GM23248 (cell line): ENCODE data around the gene OR10T2. TPM values are rescaled to one million over a fixed set of nuclear protein-coding genes. Genes with fewer than 3 reads are reported as not detected.
"Not testable (repeated sequence)": the region's sequence is repeated elsewhere in the genome, so short reads cannot be mapped to it uniquely, and the experiment has no call there.

ENCODE experiments used
- DNase-seq: peaks from one replicate; pipeline ENCODE4 v3.0.0-alpha.2; 2015
- H2AFZ ChIP-seq: fragments of 200-600 bp; sonication (generic); 2 replicates; pipeline ENCODE4 v1.6.1; 2016; ENCODE audit warnings: antibody characterized with exemption
- H3F3A ChIP-seq: fragments of 200-600 bp; sonication (generic); 2 replicates; pipeline ENCODE4 v1.6.1; 2016; ENCODE audit warnings: mild to moderate bottlenecking, antibody characterized with exemption, mixed run types; ENCODE audit not compliant: insufficient read depth
- H3K27ac ChIP-seq: fragments of 200-600 bp; sonication (generic); 2 replicates; pipeline ENCODE4 v1.5.1; 2016; ENCODE audit warnings: mild to moderate bottlenecking
- H3K27me3 ChIP-seq: fragments of 200-600 bp; sonication (generic); replicated peaks from 2 replicates; pipeline ENCODE4 v1.6.1; 2016; ENCODE audit warnings: mild to moderate bottlenecking; ENCODE audit not compliant: insufficient read depth
- H3K36me3 ChIP-seq: fragments of 200-600 bp; sonication (generic); 2 replicates; pipeline ENCODE4 v1.6.1; 2016; ENCODE audit warnings: low read depth, mild to moderate bottlenecking
- H3K4me1 ChIP-seq: fragments of 200-600 bp; sonication (generic); 2 replicates; pipeline ENCODE4 v1.6.1; 2016; ENCODE audit warnings: mild to moderate bottlenecking; ENCODE audit not compliant: insufficient read depth
- H3K4me2 ChIP-seq: fragments of 200-600 bp; sonication (generic); one replicate; pipeline ENCODE4 v1.6.1; 2016; ENCODE audit warnings: mild to moderate bottlenecking; ENCODE audit not compliant: unreplicated experiment
- H3K4me3 ChIP-seq: fragments of 200-600 bp; sonication (generic); 2 replicates; pipeline ENCODE4 v1.5.1; 2016; ENCODE audit warnings: mild to moderate bottlenecking
- H3K79me2 ChIP-seq: fragments of 200-600 bp; sonication (generic); 2 replicates; pipeline ENCODE4 v1.6.1; 2016; ENCODE audit warnings: mild to moderate bottlenecking; ENCODE audit not compliant: insufficient read depth
- H3K9ac ChIP-seq: fragments of 200-600 bp; sonication (generic); 2 replicates; pipeline ENCODE4 v1.6.1; 2016; ENCODE audit warnings: mild to moderate bottlenecking
- H3K9me2 ChIP-seq: fragments of 200-600 bp; sonication (generic); 2 replicates; pipeline ENCODE4 v1.6.1; 2016; ENCODE audit warnings: mixed run types, mild to moderate bottlenecking, moderate library complexity; ENCODE audit not compliant: insufficient read depth
- H3K9me3 ChIP-seq: fragments of 200-600 bp; sonication (generic); one replicate; pipeline ENCODE4 v1.6.1; 2017; ENCODE audit warnings: low read depth
- H4K20me1 ChIP-seq: fragments of 200-600 bp; sonication (generic); 2 replicates; pipeline ENCODE4 v1.6.0; 2016; ENCODE audit not compliant: insufficient read depth
- EZH2 ChIP-seq: fragments of 200-600 bp; sonication (generic); IDR thresholded peaks from 2 replicates; pipeline ENCODE4 v1.6.1; 2018; ENCODE audit warnings: antibody characterized with exemption, mild to moderate bottlenecking; ENCODE audit not compliant: insufficient read depth, poor library complexity, severe bottlenecking
- EZH2phosphoT487 ChIP-seq: fragments of 200-600 bp; sonication (generic); IDR thresholded peaks from 2 replicates; pipeline ENCODE4 v1.6.1; 2018; ENCODE audit warnings: antibody characterized with exemption, moderate library complexity, mild to moderate bottlenecking, low read depth; ENCODE audit not compliant: insufficient read depth
- WGBS, 2 experiments: methylation state at CpG; one replicate each; pipeline ENCODE4 v1.1.6; 2015 to 2017; ENCODE audit warnings: low lambda C conversion rate in 2 of 2, low coverage in 1 of 2; ENCODE audit errors: missing lambda C conversion rate in 2 of 2; 5-methylcytosine and 5-hydroxymethylcytosine counted together
- in situ Hi-C: fragments of 300-500 bp; cut with MboI; formaldehyde crosslinking; loops from 2 replicates; pipeline ENCODE4 v1.15.0; 2020
- polyA plus RNA-seq: library from polyadenylated mRNA; unstranded; fragments of >200 nt; fragmentation: Nextera tagmentation; extraction: Ambion mirVana; gene quantifications from 2 replicates; pipeline ENCODE4 v1.2.1, GENCODE V29; 2016
- total RNA-seq: library from RNA; depleted of rRNA; stranded (reverse); fragments of >200 nt; shearing (Covaris generic); gene quantifications from 2 replicates; pipeline ENCODE4 v1.2.3, GENCODE V29; 2014; rRNA removed

The OR10T2 gene
- total and polyA plus RNA-seq, 2 experiments from 2014 or later = not detected

GRCh38 chr1:158353303-158354075 lies 45.8 kb downstream of the OR10T2 start, which contains the start of gene CD1E:
Gene CD1E (plus strand): TSS chr1:158353894. CDS start chr1:158353989, 95 bp downstream.
- no peaks in the 10 kb centered on the region for H3F3A ChIP-seq
- no peaks in the 10 kb centered on the region for H3K4me1 ChIP-seq
- no peak within 1 kb of the TSS for H2AFZ ChIP-seq
- H3K9me2 ChIP-seq = no peaks in the 10 kb centered on the region
- no peak within 1 kb of the TSS for H3K4me3 ChIP-seq
- no peaks in the 10 kb centered on the region for H3K27me3 ChIP-seq
- H3K9ac ChIP-seq = no peak within 1 kb of the TSS
- no peaks in the 10 kb centered on the region for H3K79me2 ChIP-seq
- WGBS, 2 experiments = 2 to 3% methylated on average over 6 of the region's 6 CpGs
- no peaks in the 10 kb centered on the region for H3K9me3 ChIP-seq
- H3K4me2 ChIP-seq = no peak within 1 kb of the TSS
- H3K27ac ChIP-seq = no peak within 1 kb of the TSS
- in situ Hi-C loops = no loop called here
- no peaks in the 10 kb centered on the region for H3K36me3 ChIP-seq
- no peaks in the 10 kb centered on the region for H4K20me1 ChIP-seq
- TF ChIP-seq EZH2 = no peak
- no peak for TF ChIP-seq EZH2phosphoT487
- no peak for DNase-seq

- H3K4me1 ChIP-seq, H3K27me3 ChIP-seq, H3K36me3 ChIP-seq, H3K9me2 ChIP-seq, H3K27ac ChIP-seq, H3K4me3 ChIP-seq, in situ Hi-C loops, H3K79me2 ChIP-seq, H3K9ac ChIP-seq, H2AFZ ChIP-seq, H3K4me2 ChIP-seq, DNase-seq, H4K20me1 ChIP-seq, H3F3A ChIP-seq, H3K9me3 ChIP-seq: not testable (repeated sequence)
- 67 to 76% methylated on average over 17 to 24 of the region's 24 CpGs for WGBS, 2 experiments
Measured at GRCh38 chr1:158348946-158349345, 50.3 kb downstream of the OR10T2 start.

Other genes with a start within 250 kb of the OR10T2 start
- not detected in 2 replicates for gene CD1D, start 218.6 kb downstream of the OR10T2 start, total RNA-seq
- gene CD1D, start 218.6 kb downstream of the OR10T2 start, polyA plus RNA-seq = 0.11 TPM in 1 of 2 replicates, not detected in the other
- not detected in 2 replicates for gene CD1A, start 145.0 kb downstream of the OR10T2 start, total RNA-seq
- not detected in 2 replicates for gene CD1A, start 145.0 kb downstream of the OR10T2 start, polyA plus RNA-seq
- not detected in 2 replicates for gene CD1C, start 109.5 kb downstream of the OR10T2 start, total RNA-seq
- not detected in 2 replicates for gene CD1C, start 109.5 kb downstream of the OR10T2 start, polyA plus RNA-seq
- gene CD1B, start 67.9 kb downstream of the OR10T2 start, total RNA-seq = not detected in 2 replicates
- not detected in 2 replicates for gene CD1B, start 67.9 kb downstream of the OR10T2 start, polyA plus RNA-seq
- not detected in 2 replicates for gene CD1E, start 45.6 kb downstream of the OR10T2 start, total RNA-seq
- gene CD1E, start 45.6 kb downstream of the OR10T2 start, polyA plus RNA-seq = not detected in 2 replicates
- gene OR10K2, start 26.8 kb upstream of the OR10T2 start, total RNA-seq = not detected in 2 replicates
- not detected in 2 replicates for gene OR10K2, start 26.8 kb upstream of the OR10T2 start, polyA plus RNA-seq
- gene OR10K1, start 62.4 kb upstream of the OR10T2 start, total RNA-seq = not detected in 2 replicates
- gene OR10K1, start 62.4 kb upstream of the OR10T2 start, polyA plus RNA-seq = not detected in 2 replicates
- gene OR10R2, start 72.8 kb upstream of the OR10T2 start, total RNA-seq = not detected in 2 replicates
- not detected in 2 replicates for gene OR10R2, start 72.8 kb upstream of the OR10T2 start, polyA plus RNA-seq
- gene OR6Y1, start 154.9 kb upstream of the OR10T2 start, total RNA-seq = not detected in 2 replicates
- gene OR6Y1, start 154.9 kb upstream of the OR10T2 start, polyA plus RNA-seq = not detected in 2 replicates
- gene OR6P1, start 171.1 kb upstream of the OR10T2 start, total RNA-seq = not detected in 2 replicates
- gene OR6P1, start 171.1 kb upstream of the OR10T2 start, polyA plus RNA-seq = not detected in 2 replicates
- gene OR10X1, start 180.4 kb upstream of the OR10T2 start, total RNA-seq = not detected in 2 replicates
- gene OR10X1, start 180.4 kb upstream of the OR10T2 start, polyA plus RNA-seq = not detected in 2 replicates
- not detected in 2 replicates for gene OR10Z1, start 205.8 kb upstream of the OR10T2 start, total RNA-seq
- gene OR10Z1, start 205.8 kb upstream of the OR10T2 start, polyA plus RNA-seq = not detected in 2 replicates